Right lobe of liver (tissue), 6 donors: ENCODE measurements around the gene PRDM8. TPM values are rescaled to one million over a fixed set of nuclear protein-coding genes. Genes with fewer than 3 reads are reported as not detected.

Experiments
- ATAC-seq, 4 donors: fragments of 200-7000 bp; cut with Tn5 transposase; one replicate each; pipeline ENCODE4 v1.9.1; 2020; ENCODE audit warnings: mild to moderate bottlenecking in 4 of 4, moderate library complexity in 4 of 4
- DNase-seq, 3 donors: peaks; one replicate each; pipeline ENCODE4 v3.0.0-alpha.2; 2020
- H3K27ac ChIP-seq, 3 donors: fragments of 200-600 bp; one replicate each; pipeline ENCODE4 v1.8.0; 2022
- H3K27me3 ChIP-seq, 2 donors: fragments of 200-600 bp; one replicate each; pipeline ENCODE4 v1.8.0; 2022
- H3K36me3 ChIP-seq, 4 donors: fragments of 200-600 bp; sonication (generic) in 1 of 4; one replicate each; pipeline versions ENCODE4 v1.5.1 to v1.8.0; 2017 to 2022; ENCODE audit warnings: control low read depth in 1 of 4
- H3K4me1 ChIP-seq, 4 donors: fragments of 200-600 bp; sonication (generic) in 1 of 4; one replicate each; pipeline versions ENCODE4 v1.5.1 to v1.8.0; 2017 to 2022; ENCODE audit warnings: control low read depth in 1 of 4
- H3K4me3 ChIP-seq, 3 donors: fragments of 200-600 bp; one replicate each; pipeline ENCODE4 v1.8.0; 2022
- H3K9me3 ChIP-seq, 4 donors: fragments of 200-600 bp; sonication (generic) in 1 of 4; one replicate each; pipeline versions ENCODE4 v1.5.1 to v1.8.0; 2017 to 2022; ENCODE audit warnings: control low read depth in 1 of 4
- CTCF ChIP-seq, 4 donors: fragments of 200-600 bp in 3 of 4; fragments of 450-650 bp in 1 of 4; IDR thresholded peaks; one replicate each; pipeline versions ENCODE4 v1.5.1 to v1.8.0; 2016 to 2022; ENCODE audit warnings: antibody characterized with exemption in 4 of 4, mild to moderate bottlenecking in 2 of 4
- POLR2A ChIP-seq: fragments of 450-650 bp; IDR thresholded peaks from one replicate; pipeline ENCODE4 v1.6.1; 2017; ENCODE audit warnings: antibody characterized with exemption, mild to moderate bottlenecking
- WGBS: methylation state at CpG from one replicate; pipeline ENCODE4 v1.1.6; 2018; ENCODE audit warnings: low coverage, low lambda C conversion rate; ENCODE audit not compliant: insufficient coverage; ENCODE audit errors: missing lambda C conversion rate; 5-methylcytosine and 5-hydroxymethylcytosine counted together
- intact Hi-C, 2 donors: fragments of 100-400 bp; cut with DNase I; formaldehyde crosslinking; loops; one replicate each; pipeline versions ENCODE4 v1.11.2 to v1.14.1; 2022
- total RNA-seq, 6 experiments: library from RNA; depleted of rRNA in 2 of 6; stranded (reverse); fragments of >200 nt in 2 of 6; fragmentation: NEBNext Ultra II Directional in 3 of 6; extraction: Animal tissue kit (Norgen Biotek cat#: 25700) in 3 of 6; gene quantifications; one replicate each; pipeline versions ENCODE4 v1.1.0 to v1.2.4, GENCODE V29; 2016 to 2023
- donor health status: DM: no; HTN: yes; CAD: no.
- donor health status: DM: no; HTN: no; CAD: no.
- donor health status: DM: no; HTN: no; CAD: no.
- donor health status: DM: no; HTN: yes; CAD: no.
- donor health status: DM: no; HTN: yes; CAD: no.

PRDM8 gene
- total RNA-seq, 6 experiments from 2014 or later, result 0.07 to 0.37 (median 0.12) TPM; not detected in 1

- ATAC-seq, result no peak
- H3K27ac ChIP-seq, result no peak overlapping the region
- no peak for DNase-seq
- no peaks in the 10 kb centered on the region for H3K36me3 ChIP-seq
- intact Hi-C loops, result no loop called here
- peaks cover 0 to 6% of the 10 kb centered on the region in 2 donors for H3K27me3 ChIP-seq
- no peak overlapping the region for H3K4me3 ChIP-seq
- no peaks in the 10 kb centered on the region for H3K9me3 ChIP-seq
- TF ChIP-seq CTCF (IDR thresholded peaks at IDR 0.05), result peak in 3 of 4 donors; percentile 30 to 41 (median 36)
- no peak for TF ChIP-seq POLR2A
- no peaks in the 10 kb centered on the region for H3K4me1 ChIP-seq
These were observed 23.9 kb downstream of the PRDM8 start for GRCh38 chr4:80221161-80221560.

GRCh38 chr4:80225595-80225994 is 28.3 kb downstream of the PRDM8 start:
- ATAC-seq (no peak), DNase-seq (no peak)
- intact Hi-C loops, result no loop called here

GRCh38 chr4:80226094-80226493 is 28.8 kb downstream of the PRDM8 start:
- Histone ChIP-seq H3K27me3 (peaks cover 0 to 6% of the 10 kb centered on the region in 2 donors), H3K4me1 (no peaks in the 10 kb centered on the region), H3K36me3 (no peaks in the 10 kb centered on the region), H3K27ac (no peak overlapping the region), H3K4me3 (no peak overlapping the region), H3K9me3 (no peaks in the 10 kb centered on the region)
- ATAC-seq, result no peak
- intact Hi-C loops, result no loop called here
- TF ChIP-seq POLR2A (no peak), CTCF (IDR thresholded peaks at IDR 0.05) (no peak)
- WGBS, result 56% methylated on average over 2 of the region's 2 CpGs
- DNase-seq, result no peak

More at GRCh38 chr4:80225595-80225994, 28.3 kb downstream of the PRDM8 start:
- TF ChIP-seq POLR2A (no peak), CTCF (IDR thresholded peaks at IDR 0.05) (no peak)
- no peaks in the 10 kb centered on the region for H3K36me3 ChIP-seq
- whole genome bisulfite sequencing, result 54% methylated on average over 2 of the region's 2 CpGs
- no peak overlapping the region for H3K27ac ChIP-seq
- no peaks in the 10 kb centered on the region for H3K9me3 ChIP-seq
- H3K27me3 ChIP-seq, result peaks cover 0 to 6% of the 10 kb centered on the region in 2 donors
- no peaks in the 10 kb centered on the region for H3K4me1 ChIP-seq
- no peak overlapping the region for H3K4me3 ChIP-seq

GRCh38 chr4:80228460-80228859 is 31.2 kb downstream of the PRDM8 start:
- H3K4me3 ChIP-seq, result no peak overlapping the region
- TF ChIP-seq CTCF (IDR thresholded peaks at IDR 0.05) (no peak), POLR2A (no peak)
- intact Hi-C loops, result no loop called here
- no peaks in the 10 kb centered on the region for H3K27me3 ChIP-seq
- no peaks in the 10 kb centered on the region for H3K36me3 ChIP-seq
- H3K27ac ChIP-seq, result no peak overlapping the region
- no peak for ATAC-seq
- no peaks in the 10 kb centered on the region for H3K9me3 ChIP-seq
- DNase-seq, result no peak
- no peaks in the 10 kb centered on the region for H3K4me1 ChIP-seq

GRCh38 chr4:80229128-80229527 is 31.8 kb downstream of the PRDM8 start:
- TF ChIP-seq POLR2A (no peak), CTCF (IDR thresholded peaks at IDR 0.05) (no peak)
- Histone ChIP-seq H3K4me1 (no peaks in the 10 kb centered on the region), H3K9me3 (no peaks in the 10 kb centered on the region), H3K36me3 (no peaks in the 10 kb centered on the region), H3K27ac (no peak overlapping the region), H3K27me3 (no peaks in the 10 kb centered on the region), H3K4me3 (no peak overlapping the region)
- WGBS, result 44% methylated on average over 2 of the region's 2 CpGs
- intact Hi-C loops, result no loop called here
- no peak for ATAC-seq
- no peak for DNase-seq
